Measurements from ENCODE around the gene SLC8A3.

The SLC8A3 gene

GRCh38 chr14:70118064-70118463, 70.7 kb downstream of the SLC8A3 start:
- DNase-seq (ENCODE audit: low read depth in 2 of 2): no peak

GRCh38 chr14:70116278-70116677, 72.5 kb downstream of the SLC8A3 start:
- DNase-seq (ENCODE audit: low read depth in 2 of 2): no peak

GRCh38 chr14:70114621-70115156, 74.1 kb downstream of the SLC8A3 start:
- no peak for DNase-seq (ENCODE audit: low read depth in 2 of 2)

- DNase-seq (ENCODE audit: low read depth in 2 of 2): no peak
These were observed 75.5 kb downstream of the SLC8A3 start for GRCh38 chr14:70113211-70113610.

- DNase-seq (ENCODE audit: low read depth in 2 of 2): no peak
These were observed 80.3 kb downstream of the SLC8A3 start for GRCh38 chr14:70108419-70108818.

GRCh38 chr14:70107309-70107708, 81.4 kb downstream of the SLC8A3 start:
- no peak for DNase-seq (ENCODE audit: low read depth in 2 of 2)

- no peak for DNase-seq (ENCODE audit: low read depth in 2 of 2)
These were observed 88.7 kb downstream of the SLC8A3 start for GRCh38 chr14:70100071-70100470.

GRCh38 chr14:70098250-70098809, 90.4 kb downstream of the SLC8A3 start:
- no peak for DNase-seq (ENCODE audit: low read depth in 2 of 2)

GRCh38 chr14:70097576-70098249, 91.0 kb downstream of the SLC8A3 start:
- no peak for DNase-seq (ENCODE audit: low read depth in 2 of 2)

- no peak for DNase-seq (ENCODE audit: low read depth in 2 of 2)
These were observed 91.9 kb downstream of the SLC8A3 start for GRCh38 chr14:70096866-70097265.

GRCh38 chr14:70094631-70095030, 94.1 kb downstream of the SLC8A3 start:
- no peak for DNase-seq (ENCODE audit: low read depth in 2 of 2)

- no peak for DNase-seq (ENCODE audit: low read depth in 2 of 2)
These were observed 94.6 kb downstream of the SLC8A3 start for GRCh38 chr14:70094106-70094505.

- DNase-seq (ENCODE audit: low read depth in 2 of 2): no peak
These were observed 95.6 kb downstream of the SLC8A3 start for GRCh38 chr14:70093156-70093555.

- DNase-seq (ENCODE audit: low read depth in 2 of 2): no peak
These were observed 101.4 kb downstream of the SLC8A3 start for GRCh38 chr14:70087380-70087697.

- DNase-seq (ENCODE audit: low read depth in 2 of 2): no peak
These were observed 101.9 kb downstream of the SLC8A3 start for GRCh38 chr14:70086685-70087379.

- DNase-seq (ENCODE audit: low read depth in 2 of 2): no peak
These were observed 104.5 kb downstream of the SLC8A3 start for GRCh38 chr14:70084226-70084625.

- no peak for DNase-seq (ENCODE audit: low read depth in 2 of 2)
These were observed 106.4 kb downstream of the SLC8A3 start for GRCh38 chr14:70082394-70082793.

- DNase-seq (ENCODE audit: low read depth in 2 of 2): no peak
These were observed 108.7 kb downstream of the SLC8A3 start for GRCh38 chr14:70080076-70080475.

- no peak for DNase-seq (ENCODE audit: low read depth in 2 of 2)
These were observed 110.4 kb downstream of the SLC8A3 start for GRCh38 chr14:70078329-70078728.

- no peak for DNase-seq (ENCODE audit: low read depth in 2 of 2)
These were observed 111.0 kb downstream of the SLC8A3 start for GRCh38 chr14:70077720-70078119.

- DNase-seq (ENCODE audit: low read depth in 2 of 2): no peak
These were observed 111.7 kb downstream of the SLC8A3 start for GRCh38 chr14:70077005-70077404.

- DNase-seq (ENCODE audit: low read depth in 2 of 2): peak in 1 of 2 donors; percentile 1
These were observed 114.7 kb downstream of the SLC8A3 start for GRCh38 chr14:70073924-70074566.

- no peak for DNase-seq (ENCODE audit: low read depth in 2 of 2)
These were observed 119.6 kb downstream of the SLC8A3 start for GRCh38 chr14:70069186-70069585.

Data from stimulated activated CD8-positive, alpha-beta memory T cell treated with anti-CD3 and anti-CD28 coated beads, Interleukin-7, amount 100 ng/mL, for 4 hours (primary cell).